Spleen (tissue), 11 donors: Measurements from ENCODE around the gene HMCN1. TPM values are rescaled to one million over a fixed set of nuclear protein-coding genes. Genes with fewer than 3 reads are reported as not detected.
"Not testable (repeated sequence)": the region's sequence is repeated elsewhere in the genome, so short reads cannot be mapped to it uniquely, and the experiment has no call there.

Experiments
- DNase-seq: peaks from one replicate; pipeline ENCODE4 v3.0.0-alpha.2; 2020
- H3K27ac ChIP-seq, 8 donors: fragments of 200-600 bp; sonication (generic) in 7 of 8; 1 replicate in 4 of 8; 2 replicates in 4 of 8; pipeline versions ENCODE4 v1.5.0 to v1.8.0; 2016 to 2021; ENCODE audit warnings: inconsistent platforms in 4 of 8, mild to moderate bottlenecking in 4 of 8, moderate library complexity in 1 of 8
- H3K27me3 ChIP-seq, 7 donors: fragments of 200-600 bp; sonication (generic) in 6 of 7; replicated peaks in 1 of 7; 1 replicate in 4 of 7; 2 replicates in 3 of 7; pipeline versions ENCODE4 v1.5.0 to v1.8.0; 2016 to 2021; ENCODE audit warnings: inconsistent platforms in 3 of 7, mild to moderate bottlenecking in 1 of 7
- H3K36me3 ChIP-seq, 6 donors: fragments of 200-600 bp; sonication (generic) in 5 of 6; 1 replicate in 4 of 6; 2 replicates in 2 of 6; pipeline versions ENCODE4 v1.5.0 to v1.8.0; 2016 to 2021; ENCODE audit warnings: inconsistent platforms in 2 of 6
- H3K4me1 ChIP-seq, 6 donors: fragments of 200-600 bp; sonication (generic) in 5 of 6; 1 replicate in 3 of 6; 2 replicates in 3 of 6; pipeline versions ENCODE4 v1.5.0 to v1.8.0; 2016 to 2021; ENCODE audit warnings: inconsistent platforms in 3 of 6
- H3K4me3 ChIP-seq, 8 donors: fragments of 200-600 bp; sonication (generic) in 7 of 8; 1 replicate in 4 of 8; 2 replicates in 4 of 8; pipeline versions ENCODE4 v1.5.0 to v1.8.0; 2016 to 2021; ENCODE audit warnings: inconsistent platforms in 4 of 8, mild to moderate bottlenecking in 4 of 8, moderate library complexity in 2 of 8
- H3K9me3 ChIP-seq, 8 donors: fragments of 200-600 bp; sonication (generic) in 7 of 8; 1 replicate in 4 of 8; 2 replicates in 4 of 8; pipeline versions ENCODE4 v1.5.0 to v1.8.0; 2016 to 2021; ENCODE audit warnings: inconsistent platforms in 4 of 8
- CTCF ChIP-seq, 11 experiments: fragments of 200-600 bp in 7 of 11; fragments of 450-650 bp in 4 of 11; sonication (generic) in 4 of 11; IDR thresholded peaks in 8 of 11; conservative IDR thresholded peaks in 3 of 11; 1 replicate in 7 of 11; 2 replicates in 4 of 11; pipeline versions ENCODE4 v1.4.0 to v1.8.0; 2016 to 2021; ENCODE audit warnings: antibody characterized with exemption in 11 of 11, inconsistent platforms in 4 of 11, mild to moderate bottlenecking in 1 of 11
- POLR2A ChIP-seq, 3 donors: fragments of 450-650 bp; IDR thresholded peaks; one replicate each; pipeline ENCODE4 v1.5.1; 2017; ENCODE audit warnings: antibody characterized with exemption in 3 of 3, mild to moderate bottlenecking in 1 of 3
- POLR2AphosphoS5 ChIP-seq, 3 donors: sonication (generic); formaldehyde crosslinking; IDR thresholded peaks; one replicate each; pipeline ENCODE4 v1.5.1; 2017; ENCODE audit warnings: antibody characterized with exemption in 3 of 3
- WGBS, 5 donors: extraction: QIAGEN DNeasy Blood & Tissue Kit in 3 of 5; methylation state at CpG; one replicate each; pipeline versions ENCODE4 v1.1.5 to v1.1.7; 2013 to 2018; 5-methylcytosine and 5-hydroxymethylcytosine counted together
- intact Hi-C: fragments of 100-400 bp; cut with DNase I; formaldehyde crosslinking; loops from one replicate; pipeline ENCODE4 v1.15.0; 2023; ENCODE audit warnings: low total_unique reads
- polyA plus RNA-seq, 3 donors: library from polyadenylated mRNA; stranded (reverse); fragments of 200-250 nt; gene quantifications; one replicate each; pipeline ENCODE4 v1.2.1, GENCODE V29; 2013
- total RNA-seq, 7 donors: library from RNA; depleted of rRNA in 3 of 7; stranded (reverse); fragments of >200 nt in 3 of 7; fragmentation: NEBNext Ultra II Directional in 4 of 7; extraction: Animal tissue kit (Norgen Biotek cat#: 25700) in 4 of 7; gene quantifications; one replicate each; pipeline versions ENCODE4 v1.1.0 to v1.2.1, GENCODE V29; 2016 to 2021
- donor health status: healthy with polysubstance abuse.
- donor health status: DM: no; HTN: no; CAD: no; lungs with moderate emphysema.
- donor health status: DM: no; HTN: no; CAD: no.
- donor health status: Bipolar disorder and iron deficiency.
- donor health status: healthy.
- donor health status: DM: no; HTN: no; CAD: no.
- donor health status: DM: yes; HTN: yes; CAD: no.

Gene HMCN1
- total and polyA plus RNA-seq, 10 donors = 1.2 to 28.8 (median 19.9) TPM

GRCh38 chr1:185776522-185776921 is 42.3 kb downstream of the HMCN1 start:
- no peak overlapping the region for H3K4me3 ChIP-seq
- H3K9me3 ChIP-seq = peaks cover 0 to 6% (median 0%) of the 10 kb centered on the region in 8 donors
- no peak overlapping the region for H3K27ac ChIP-seq
- H3K36me3 ChIP-seq = no peaks in the 10 kb centered on the region
- intact Hi-C loops = no loop called here
- no peaks in the 10 kb centered on the region for H3K27me3 ChIP-seq
- TF ChIP-seq CTCF (IDR thresholded peaks at IDR 0.05 in 8 of 11, conservative IDR thresholded peaks at IDR 0.05 in 3 of 11) (no peak), POLR2A (IDR thresholded peaks at IDR 0.05) (no peak), POLR2AphosphoS5 (IDR thresholded peaks at IDR 0.05) (no peak)
- no peaks in the 10 kb centered on the region for H3K4me1 ChIP-seq
- DNase-seq = no peak

GRCh38 chr1:185783860-185784259 is 49.7 kb downstream of the HMCN1 start:
- H3K27me3 ChIP-seq, intact Hi-C loops, H3K4me1 ChIP-seq, H3K27ac ChIP-seq, DNase-seq, H3K36me3 ChIP-seq, H3K4me3 ChIP-seq: not testable (repeated sequence)
- peaks cover 0 to 17% (median 0%) of the 10 kb centered on the region in 8 donors for H3K9me3 ChIP-seq
- WGBS, 5 donors = 89 to 93% (median 93%) methylated on average over 10 of the region's 10 CpGs

- Histone ChIP-seq H3K27ac (no peak overlapping the region), H3K36me3 (no peaks in the 10 kb centered on the region), H3K9me3 (peaks cover 0 to 13% (median 0%) of the 10 kb centered on the region in 8 donors), H3K4me3 (no peak overlapping the region), H3K4me1 (peaks cover 0 to 16% (median 4%) of the 10 kb centered on the region in 6 donors), H3K27me3 (no peaks in the 10 kb centered on the region)
- intact Hi-C loops = no loop called here
- no peak for DNase-seq
- 82 to 92% (median 84%) methylated on average over 3 of the region's 3 CpGs for WGBS, 5 donors
- TF ChIP-seq CTCF (IDR thresholded peaks at IDR 0.05 in 8 of 11, conservative IDR thresholded peaks at IDR 0.05 in 3 of 11) = no peak
These were observed 51.4 kb downstream of the HMCN1 start for GRCh38 chr1:185785586-185785985.

- no peak for TF ChIP-seq POLR2A (IDR thresholded peaks at IDR 0.05)
- TF ChIP-seq CTCF (IDR thresholded peaks at IDR 0.05 in 8 of 11, conservative IDR thresholded peaks at IDR 0.05 in 3 of 11) = no peak
- TF ChIP-seq POLR2AphosphoS5 (IDR thresholded peaks at IDR 0.05) = no peak
- no peak overlapping the region for H3K27ac ChIP-seq
These were observed 52.3 kb downstream of the HMCN1 start for GRCh38 chr1:185786524-185786923.

GRCh38 chr1:185787238-185787637 is 53.0 kb downstream of the HMCN1 start:
- no peaks in the 10 kb centered on the region for H3K27me3 ChIP-seq
- no peak overlapping the region for H3K4me3 ChIP-seq
- no peaks in the 10 kb centered on the region for H3K36me3 ChIP-seq
- 77 to 100% (median 90%) methylated on average over 2 of the region's 2 CpGs for WGBS, 5 donors
- intact Hi-C loops = no loop called here
- H3K27ac ChIP-seq = no peak overlapping the region
- peaks cover 0 to 16% (median 4%) of the 10 kb centered on the region in 6 donors for H3K4me1 ChIP-seq
- DNase-seq = no peak
- no peak for TF ChIP-seq CTCF (IDR thresholded peaks at IDR 0.05 in 8 of 11, conservative IDR thresholded peaks at IDR 0.05 in 3 of 11)
- TF ChIP-seq POLR2A (IDR thresholded peaks at IDR 0.05) = no peak
- TF ChIP-seq POLR2AphosphoS5 (IDR thresholded peaks at IDR 0.05) = no peak
- peaks cover 0 to 9% (median 0%) of the 10 kb centered on the region in 8 donors for H3K9me3 ChIP-seq

More at GRCh38 chr1:185786524-185786923, 52.3 kb downstream of the HMCN1 start:
- intact Hi-C loops = no loop called here
- Histone ChIP-seq H3K9me3 (peaks cover 0 to 11% (median 0%) of the 10 kb centered on the region in 8 donors), H3K4me3 (no peak overlapping the region), H3K27me3 (no peaks in the 10 kb centered on the region), H3K4me1 (peaks cover 0 to 16% (median 4%) of the 10 kb centered on the region in 6 donors), H3K36me3 (no peaks in the 10 kb centered on the region)
- no peak for DNase-seq
- WGBS, 5 donors = 84 to 98% (median 88%) methylated on average over 3 of the region's 3 CpGs
